Pulmonary artery endothelial cell (primary cell): ENCODE data around the gene ATP2C2. TPM values are rescaled to one million over a fixed set of nuclear protein-coding genes. Genes with fewer than 3 reads are reported as not detected.

Experiments used
- DNase-seq: peaks from one replicate; pipeline ENCODE4 v3.0.0-alpha.2; 2011; ENCODE audit warnings: low read depth, low spot score
- total RNA-seq: library from RNA; depleted of rRNA; stranded (reverse); fragments of >200 nt; gene quantifications from 2 replicates; pipeline ENCODE4 v1.2.3, GENCODE V29; 2014

The ATP2C2 gene
- total RNA-seq, 1 donor from 2014 or later = not detected

DNA sequence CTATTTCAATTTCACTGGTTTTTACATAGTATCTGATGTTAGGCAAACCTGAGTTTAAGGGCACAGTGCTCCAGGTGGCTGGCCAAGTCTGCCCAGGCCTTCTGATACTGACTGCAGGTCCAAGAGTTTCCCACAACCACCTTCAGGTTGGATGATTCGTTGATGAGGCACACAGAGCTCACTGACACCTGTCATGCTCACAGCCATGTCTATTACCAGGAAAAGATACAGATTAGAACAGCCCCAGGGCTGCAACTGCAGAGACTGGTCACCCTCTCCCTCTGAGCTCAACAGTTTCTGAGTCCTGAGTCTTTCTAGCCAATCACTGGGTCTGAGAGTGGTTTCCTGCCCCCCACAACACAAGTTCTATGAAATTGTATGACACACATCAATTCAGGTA, 98.9 kb downstream of the ATP2C2 start:
- DNase-seq = no peak

DNA sequence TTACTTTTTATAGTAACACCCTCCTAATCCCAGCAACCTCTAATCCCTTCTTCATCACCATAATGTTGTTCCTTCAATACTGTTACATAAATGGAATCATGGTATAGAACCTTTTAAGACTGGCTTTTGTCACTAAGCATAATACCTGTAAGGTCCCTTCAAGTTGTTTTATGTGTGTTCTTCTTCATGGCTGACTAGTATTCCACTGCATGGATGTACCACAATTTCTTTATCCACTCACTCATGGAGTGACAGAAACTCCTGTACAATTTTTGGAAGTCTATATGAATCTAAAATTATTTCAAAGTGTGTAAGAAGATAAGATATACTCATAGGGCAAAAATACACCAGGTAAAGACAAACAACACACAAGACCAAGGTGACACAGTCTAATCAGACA, 99.4 kb downstream of the ATP2C2 start:
- DNase-seq = no peak

DNA sequence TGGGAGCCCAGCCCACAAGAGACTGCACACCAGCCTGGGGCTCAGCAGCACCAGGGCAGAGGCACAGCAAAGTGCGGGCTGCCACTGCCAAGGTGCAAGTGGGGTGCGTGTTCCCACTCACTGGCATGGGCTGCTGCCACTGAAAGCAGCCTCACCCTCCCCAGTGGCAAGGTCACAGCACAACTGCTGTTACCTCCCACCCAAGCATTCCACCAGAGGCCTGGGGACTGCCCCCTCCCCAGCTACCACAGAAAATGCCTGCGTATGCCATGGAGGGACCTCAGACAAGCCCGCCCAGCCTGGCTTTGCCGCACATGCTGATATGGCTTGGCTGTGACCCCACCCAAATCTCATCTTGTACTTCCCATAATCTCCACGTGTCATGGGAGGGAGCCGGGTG, 103.0 kb downstream of the ATP2C2 start:
- no peak for DNase-seq

DNA sequence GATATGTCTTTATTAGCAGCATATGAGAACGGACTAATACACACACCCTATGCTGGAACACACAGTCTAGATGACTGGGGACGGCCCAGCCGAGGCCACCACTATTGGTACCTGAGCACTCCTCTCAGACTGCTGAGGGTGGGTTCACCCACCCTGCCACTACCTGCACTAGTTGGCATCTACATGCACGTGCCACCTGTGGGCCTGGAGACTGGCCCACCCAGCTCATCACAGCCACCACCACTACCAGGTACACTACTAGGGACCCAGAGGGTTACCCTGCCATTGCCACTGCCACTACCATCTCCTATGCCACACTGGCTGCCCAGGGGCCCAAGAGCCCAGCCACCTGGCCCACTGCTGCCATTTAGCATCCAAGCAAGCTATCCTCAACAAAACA, 103.6 kb downstream of the ATP2C2 start:
- DNase-seq = no peak

DNA sequence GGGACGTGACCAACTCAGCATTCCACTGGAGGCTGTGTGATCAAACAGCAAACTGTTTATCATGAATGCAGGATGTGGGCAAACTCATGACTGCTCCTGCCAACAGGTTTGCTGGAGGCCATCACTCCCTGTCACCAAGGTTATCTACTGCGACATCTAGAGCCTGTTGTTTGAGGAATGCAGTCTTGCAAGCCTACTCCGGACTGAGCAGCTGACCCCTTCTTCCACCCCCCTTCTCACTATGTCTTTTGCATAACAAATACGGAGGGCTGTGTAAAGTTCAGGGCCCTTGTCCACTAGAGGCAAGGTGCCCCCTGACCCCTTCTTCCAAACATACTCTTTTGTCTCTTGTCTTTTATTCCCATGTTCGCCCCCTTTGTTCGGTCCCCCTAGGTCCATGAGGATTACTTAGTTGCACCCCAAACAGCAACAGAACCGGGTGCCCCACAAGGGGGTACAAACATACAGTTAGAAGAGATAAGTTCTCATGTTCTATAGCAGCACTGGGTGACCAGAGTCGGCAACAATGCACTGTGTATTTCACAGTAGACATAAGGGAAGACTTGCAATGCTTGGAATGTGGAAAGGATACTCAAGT, 107.4 kb downstream of the ATP2C2 start:
- no peak for DNase-seq

DNA sequence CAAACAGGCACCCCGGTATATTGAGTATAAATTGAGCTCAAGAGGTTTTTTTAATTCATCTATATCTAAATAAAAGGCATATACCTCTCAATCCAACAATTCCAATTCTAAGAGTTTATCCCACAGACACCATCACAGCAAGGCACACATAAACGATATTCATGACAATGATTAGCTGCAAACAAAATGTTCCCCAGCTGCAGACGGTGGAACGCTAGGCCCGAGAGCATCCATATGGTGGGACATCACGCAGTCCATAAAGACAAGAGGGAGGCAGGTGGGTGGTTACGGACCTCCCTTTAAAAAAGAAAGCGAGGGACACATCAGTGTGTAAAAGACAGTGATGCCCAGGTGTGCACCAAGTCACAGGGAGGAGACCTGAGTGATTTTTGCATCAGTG, 108.1 kb downstream of the ATP2C2 start:
- DNase-seq = no peak

DNA sequence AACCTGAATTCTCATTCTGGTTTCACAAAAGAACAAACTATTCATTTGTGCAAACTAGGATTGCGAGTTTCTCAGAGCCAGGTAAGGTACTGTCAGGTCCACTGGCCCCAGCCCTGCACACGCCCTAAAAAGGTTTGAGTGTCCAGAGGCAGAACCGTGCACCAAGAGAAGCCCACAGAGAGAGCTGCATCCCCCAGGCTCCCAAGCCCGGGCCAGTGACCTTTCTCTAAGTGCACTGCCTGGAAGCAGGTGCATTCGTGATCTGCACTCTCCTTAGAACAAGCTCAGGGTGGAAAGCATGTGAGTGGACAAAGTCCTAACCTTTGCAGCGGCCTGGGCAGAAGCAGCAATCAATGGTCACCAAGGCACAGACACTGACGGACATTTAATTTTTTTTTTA, 109.3 kb downstream of the ATP2C2 start:
- no peak for DNase-seq

DNA sequence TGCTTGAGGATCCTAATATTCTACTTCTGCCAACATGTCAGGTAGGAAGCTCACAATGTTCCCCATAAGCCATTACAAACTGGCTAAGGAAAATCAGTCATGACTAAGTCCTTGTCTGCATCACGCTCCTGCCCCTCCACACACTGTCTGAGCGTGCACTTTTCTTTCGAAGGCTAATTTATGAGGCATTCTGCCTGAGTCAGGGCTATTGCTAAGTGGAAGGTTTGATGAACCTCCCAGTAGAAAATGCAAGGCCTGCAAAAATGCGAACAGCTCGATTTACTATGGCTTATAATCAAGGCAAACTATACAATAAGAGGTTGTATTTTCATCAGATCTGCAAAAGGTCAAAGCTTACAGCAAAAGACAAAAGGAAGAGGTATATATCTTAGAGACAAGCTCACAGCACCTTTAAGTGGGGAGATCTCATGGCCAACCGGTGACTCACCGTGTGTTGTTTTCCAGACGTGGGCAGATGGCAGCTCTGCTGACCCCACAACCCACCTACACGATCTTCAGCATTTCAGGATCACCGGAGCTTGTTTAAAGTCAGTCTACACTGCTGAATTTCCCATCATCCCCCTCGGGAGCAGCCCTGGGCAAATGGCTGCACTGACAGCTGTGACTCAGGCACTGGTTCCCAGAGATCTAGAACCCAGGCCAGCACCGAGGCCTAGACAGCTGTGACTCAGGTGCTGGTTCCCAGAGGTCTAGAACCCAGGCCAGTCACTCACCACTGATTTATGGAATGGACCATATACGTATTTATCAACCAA, 110.0 kb downstream of the ATP2C2 start:
- DNase-seq = no peak

DNA sequence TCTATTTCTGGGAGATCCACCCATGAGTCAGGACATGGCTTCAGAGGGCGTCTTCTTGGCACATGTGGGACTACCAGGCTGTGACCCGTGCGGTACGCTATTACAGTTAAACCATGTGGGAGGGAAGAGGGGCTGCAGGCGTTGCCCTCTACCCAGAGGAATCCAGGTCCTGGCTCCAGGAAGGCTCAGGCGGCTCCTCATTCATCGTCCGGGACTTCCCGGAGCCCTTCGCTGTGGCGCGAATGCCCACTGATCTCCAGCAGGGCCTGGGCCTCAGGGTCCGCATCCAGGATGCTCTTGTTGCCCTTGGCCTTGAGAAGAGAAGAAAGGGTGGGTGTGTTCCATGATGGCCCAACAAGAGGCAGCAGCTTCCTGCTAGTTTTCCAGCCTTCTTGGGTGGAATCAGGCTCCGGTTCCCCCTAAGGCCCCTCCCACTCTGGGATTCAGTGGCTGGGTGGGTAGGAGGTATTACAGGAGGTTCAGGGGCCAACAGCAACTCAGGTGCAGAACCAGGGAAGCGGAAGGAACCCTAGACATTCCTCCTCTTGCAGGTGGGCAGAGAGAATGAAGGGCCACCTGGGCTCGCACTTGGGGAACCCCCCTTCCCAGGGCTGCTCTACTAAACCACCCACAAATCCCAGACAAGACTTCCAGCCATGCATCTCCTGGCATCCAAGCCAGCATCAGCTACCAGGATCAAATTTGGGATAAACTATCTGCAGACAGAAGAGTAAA, 111.5 kb downstream of the ATP2C2 start:
- no peak for DNase-seq

- no peak for DNase-seq
These were observed 112.9 kb downstream of the ATP2C2 start for GRCh38 chr16:84481051-84481735.

DNA sequence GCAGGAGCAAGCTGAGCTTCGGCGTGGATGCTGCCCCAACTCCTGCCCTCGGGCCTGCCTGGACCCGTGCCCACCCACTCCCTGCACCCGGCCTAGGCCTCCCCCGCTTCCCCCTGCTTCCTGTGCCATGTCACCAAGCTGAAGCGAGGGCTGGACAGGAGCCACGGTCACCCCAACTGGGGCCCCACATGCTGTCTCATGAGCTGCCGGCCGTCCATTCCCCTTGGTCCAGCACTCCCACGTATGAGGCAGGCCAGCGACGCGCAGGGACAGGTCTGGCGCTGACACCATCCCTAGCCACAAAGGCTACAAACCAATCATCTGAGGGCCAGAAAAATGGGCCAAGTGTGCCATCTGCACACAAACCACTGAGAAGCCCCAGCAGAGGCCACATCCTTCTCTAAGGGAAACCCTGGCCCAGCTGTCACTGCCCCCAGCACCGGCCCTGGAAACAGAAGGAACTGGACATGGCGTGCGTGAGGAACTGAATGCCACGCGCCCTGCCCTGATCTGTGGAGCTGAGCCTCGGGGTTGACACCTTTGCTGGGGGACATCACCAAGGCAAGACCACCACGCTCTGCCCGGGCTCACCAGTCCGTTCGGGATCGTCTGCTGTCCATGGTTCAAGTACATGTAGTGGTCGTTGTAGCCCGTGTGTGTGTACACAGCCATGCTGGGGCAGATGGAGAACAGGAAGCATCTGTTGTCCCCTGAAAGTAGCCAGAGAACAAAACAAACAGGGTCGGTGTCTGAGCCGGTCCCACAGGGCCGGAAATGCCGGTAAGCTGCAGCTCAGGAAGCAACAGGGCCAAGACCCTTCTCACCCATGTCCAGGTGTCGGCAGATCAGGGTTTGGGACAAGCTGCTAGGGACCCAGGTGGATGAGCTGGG, 113.9 kb downstream of the ATP2C2 start:
- DNase-seq = no peak

GRCh38 chr16:84482951-84483881, 114.9 kb downstream of the ATP2C2 start:
- no peak for DNase-seq

- no peak for DNase-seq
These were observed 115.7 kb downstream of the ATP2C2 start for GRCh38 chr16:84483882-84484565.

DNA sequence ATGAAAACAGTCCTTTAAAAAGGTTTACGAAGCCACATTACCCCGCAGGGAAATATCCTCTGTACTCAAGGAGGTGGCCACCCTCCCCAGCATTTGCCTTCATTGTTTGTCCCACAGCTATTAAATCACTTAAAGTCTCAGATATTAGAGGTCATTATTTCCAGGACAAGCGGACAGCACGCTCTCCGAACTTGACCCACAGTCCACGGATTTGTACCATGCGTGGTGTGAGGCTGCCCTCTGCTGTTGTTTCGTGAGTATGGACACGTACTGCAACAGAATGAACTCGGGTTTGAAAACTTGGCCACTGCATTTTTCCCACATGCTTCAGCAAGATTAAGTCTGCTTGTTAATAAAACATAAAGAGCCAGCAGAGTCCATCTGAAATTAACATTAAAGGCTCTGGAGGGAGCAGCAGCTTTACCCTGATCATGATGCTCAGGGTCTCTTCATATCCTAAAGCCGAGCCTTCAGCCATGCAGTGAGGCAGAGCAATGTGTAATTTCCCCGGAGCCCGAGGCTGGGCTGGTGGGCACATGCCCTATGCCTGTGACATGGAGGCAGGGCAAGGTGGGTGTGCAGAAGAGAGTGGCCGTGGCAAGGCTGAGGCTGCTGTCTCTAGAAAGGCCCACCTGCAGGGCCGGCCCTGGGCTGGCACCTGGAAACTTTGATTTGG, 116.4 kb downstream of the ATP2C2 start:
- DNase-seq = peak; percentile 29

GRCh38 chr16:84485255-84486010, 117.1 kb downstream of the ATP2C2 start:
- DNase-seq = no peak

DNA sequence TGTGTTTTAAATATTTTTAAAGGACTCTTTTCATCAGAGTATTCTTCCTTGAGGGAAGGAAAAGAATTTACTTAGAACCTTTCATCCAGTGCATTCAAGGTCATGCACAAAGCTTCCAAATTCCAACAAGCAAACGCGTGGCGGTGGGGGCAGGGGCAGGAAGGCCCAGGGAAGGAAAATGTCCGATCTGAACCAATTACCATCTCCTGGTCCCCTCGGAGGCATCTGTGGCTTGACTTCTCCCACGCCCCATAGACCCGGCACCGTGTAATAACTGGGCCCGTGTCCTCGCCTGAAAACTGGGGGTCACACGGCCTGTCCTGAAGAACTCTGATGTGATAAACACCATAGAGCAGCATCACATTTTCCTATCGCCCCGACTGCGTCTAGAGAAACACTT, 117.8 kb downstream of the ATP2C2 start:
- no peak for DNase-seq

GRCh38 chr16:84486551-84487235, 118.4 kb downstream of the ATP2C2 start:
- no peak for DNase-seq
